Mammary epithelial cell (primary cell): Measurements from ENCODE around the gene PYDC1.

ENCODE experiments used
- EZH2 ChIP-seq: IDR thresholded peaks from 2 replicates; pipeline ENCODE4 v1.6.1; 2012; ENCODE audit warnings: low read length, inconsistent platforms, borderline replicate concordance
- TF ChIP-seq, protein P1 (sequence below), 2 donors: IDR thresholded peaks in 1 of 2; conservative IDR thresholded peaks in 1 of 2; 2 replicates each; pipeline ENCODE4 v1.5.1; 2011 to 2012; ENCODE audit warnings: inconsistent platforms in 2 of 2, low read length in 2 of 2, mild to moderate bottlenecking in 2 of 2, control low read depth in 1 of 2, low read depth in 1 of 2; ENCODE audit not compliant: insufficient read depth in 1 of 2; ENCODE audit errors: extremely low read depth in 1 of 2

DNA sequence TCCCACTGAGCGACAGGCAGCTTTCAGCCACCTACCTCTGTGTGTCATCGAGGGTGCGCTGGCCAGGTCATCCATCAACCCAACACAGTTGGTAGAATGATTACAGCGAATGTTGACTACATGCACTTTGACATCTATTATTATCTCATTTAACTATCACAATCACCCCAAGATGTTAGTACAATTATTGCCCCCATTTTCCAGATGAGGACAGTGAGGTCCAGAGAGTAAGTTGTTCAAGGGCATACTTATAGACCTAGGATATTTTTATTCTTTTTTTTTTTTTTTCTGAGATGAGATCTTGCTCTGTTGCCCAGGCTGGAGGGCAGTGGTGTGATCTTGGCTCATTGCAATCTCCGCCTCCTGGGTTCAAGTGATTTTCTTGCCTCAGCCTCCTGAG, 34.5 kb upstream of the PYDC1 start:
- TF ChIP-seq, protein P1, sequence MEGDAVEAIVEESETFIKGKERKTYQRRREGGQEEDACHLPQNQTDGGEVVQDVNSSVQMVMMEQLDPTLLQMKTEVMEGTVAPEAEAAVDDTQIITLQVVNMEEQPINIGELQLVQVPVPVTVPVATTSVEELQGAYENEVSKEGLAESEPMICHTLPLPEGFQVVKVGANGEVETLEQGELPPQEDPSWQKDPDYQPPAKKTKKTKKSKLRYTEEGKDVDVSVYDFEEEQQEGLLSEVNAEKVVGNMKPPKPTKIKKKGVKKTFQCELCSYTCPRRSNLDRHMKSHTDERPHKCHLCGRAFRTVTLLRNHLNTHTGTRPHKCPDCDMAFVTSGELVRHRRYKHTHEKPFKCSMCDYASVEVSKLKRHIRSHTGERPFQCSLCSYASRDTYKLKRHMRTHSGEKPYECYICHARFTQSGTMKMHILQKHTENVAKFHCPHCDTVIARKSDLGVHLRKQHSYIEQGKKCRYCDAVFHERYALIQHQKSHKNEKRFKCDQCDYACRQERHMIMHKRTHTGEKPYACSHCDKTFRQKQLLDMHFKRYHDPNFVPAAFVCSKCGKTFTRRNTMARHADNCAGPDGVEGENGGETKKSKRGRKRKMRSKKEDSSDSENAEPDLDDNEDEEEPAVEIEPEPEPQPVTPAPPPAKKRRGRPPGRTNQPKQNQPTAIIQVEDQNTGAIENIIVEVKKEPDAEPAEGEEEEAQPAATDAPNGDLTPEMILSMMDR (conservative IDR thresholded peaks at IDR 0.05 in 1 of 2, IDR thresholded peaks at IDR 0.05 in 1 of 2; ENCODE audit: extremely low read depth in 1 of 2, insufficient read depth in 1 of 2, low read depth in 1 of 2, low read length in 2 of 2) = no peak
- TF ChIP-seq EZH2 = no peak
